Prostate gland (tissue), 2 donors: ENCODE data around the gene CHCHD6.

Experiments used
- POLR2A ChIP-seq: fragments of 450-650 bp; IDR thresholded peaks from one replicate; pipeline ENCODE4 v1.6.1; 2016; ENCODE audit warnings: antibody characterized with exemption, mild to moderate bottlenecking
- POLR2AphosphoS5 ChIP-seq: sonication (generic); formaldehyde crosslinking; IDR thresholded peaks from one replicate; pipeline ENCODE4 v1.6.1; 2017; ENCODE audit warnings: antibody characterized with exemption
- TF ChIP-seq, protein P1 (sequence below), 4 experiments: fragments of 200-600 bp in 2 of 4; fragments of 450-650 bp in 2 of 4; sonication (generic) in 2 of 4; IDR thresholded peaks; 1 replicate in 3 of 4; 2 replicates in 1 of 4; pipeline ENCODE4 v1.5.1; 2016 to 2019; ENCODE audit warnings: antibody characterized with exemption in 4 of 4, mild to moderate bottlenecking in 2 of 4, moderate library complexity in 2 of 4

DNA sequence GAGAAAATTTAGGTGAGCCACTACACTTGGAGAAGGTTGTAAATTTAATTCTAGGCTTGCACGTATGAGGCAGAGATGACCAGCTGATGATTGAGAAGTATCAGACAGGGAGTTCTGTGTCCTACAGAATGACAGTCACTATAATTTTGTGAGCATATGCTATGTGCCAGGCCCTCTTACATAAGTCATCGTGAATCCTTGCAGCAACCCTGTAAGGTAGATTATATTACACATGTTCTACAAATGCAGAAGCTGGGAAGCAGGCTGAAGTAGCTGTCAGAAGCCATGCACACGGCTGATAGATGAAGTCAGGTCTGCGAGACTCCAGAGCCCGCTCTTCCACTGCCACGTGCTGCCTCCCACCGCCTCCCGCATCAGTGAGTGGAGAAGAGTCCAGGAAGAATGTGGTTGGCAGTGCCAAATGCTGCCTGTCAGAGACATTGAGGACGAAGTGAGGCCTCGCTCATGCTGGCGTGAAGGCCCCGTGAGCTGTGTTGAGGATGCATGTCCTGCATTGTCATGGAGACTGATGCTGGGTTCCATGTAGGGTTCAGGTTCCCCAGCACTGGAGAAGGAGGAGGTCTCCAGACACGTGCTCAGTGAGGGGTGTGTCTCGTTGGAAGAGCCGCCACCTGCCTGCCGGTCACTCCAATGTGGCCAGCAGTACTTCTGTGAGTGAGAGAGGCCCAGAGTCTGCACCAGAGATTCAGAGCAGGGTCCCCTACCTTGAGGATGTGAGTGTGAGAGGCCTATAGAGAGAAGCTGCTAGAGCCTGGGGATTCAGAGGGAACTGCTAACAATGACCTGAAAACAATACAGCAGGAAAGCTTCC, 155.6 kb downstream of the CHCHD6 start:
- TF ChIP-seq, protein P1, sequence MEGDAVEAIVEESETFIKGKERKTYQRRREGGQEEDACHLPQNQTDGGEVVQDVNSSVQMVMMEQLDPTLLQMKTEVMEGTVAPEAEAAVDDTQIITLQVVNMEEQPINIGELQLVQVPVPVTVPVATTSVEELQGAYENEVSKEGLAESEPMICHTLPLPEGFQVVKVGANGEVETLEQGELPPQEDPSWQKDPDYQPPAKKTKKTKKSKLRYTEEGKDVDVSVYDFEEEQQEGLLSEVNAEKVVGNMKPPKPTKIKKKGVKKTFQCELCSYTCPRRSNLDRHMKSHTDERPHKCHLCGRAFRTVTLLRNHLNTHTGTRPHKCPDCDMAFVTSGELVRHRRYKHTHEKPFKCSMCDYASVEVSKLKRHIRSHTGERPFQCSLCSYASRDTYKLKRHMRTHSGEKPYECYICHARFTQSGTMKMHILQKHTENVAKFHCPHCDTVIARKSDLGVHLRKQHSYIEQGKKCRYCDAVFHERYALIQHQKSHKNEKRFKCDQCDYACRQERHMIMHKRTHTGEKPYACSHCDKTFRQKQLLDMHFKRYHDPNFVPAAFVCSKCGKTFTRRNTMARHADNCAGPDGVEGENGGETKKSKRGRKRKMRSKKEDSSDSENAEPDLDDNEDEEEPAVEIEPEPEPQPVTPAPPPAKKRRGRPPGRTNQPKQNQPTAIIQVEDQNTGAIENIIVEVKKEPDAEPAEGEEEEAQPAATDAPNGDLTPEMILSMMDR (IDR thresholded peaks at IDR 0.05): no peak
- TF ChIP-seq POLR2A: no peak
- TF ChIP-seq POLR2AphosphoS5: no peak
